ENCODE results near the gene KCNH1.
"Not testable (repeated sequence)": the region's sequence is repeated elsewhere in the genome, so short reads cannot be mapped to it uniquely, and the experiment has no call there.

KCNH1 gene

DNA sequence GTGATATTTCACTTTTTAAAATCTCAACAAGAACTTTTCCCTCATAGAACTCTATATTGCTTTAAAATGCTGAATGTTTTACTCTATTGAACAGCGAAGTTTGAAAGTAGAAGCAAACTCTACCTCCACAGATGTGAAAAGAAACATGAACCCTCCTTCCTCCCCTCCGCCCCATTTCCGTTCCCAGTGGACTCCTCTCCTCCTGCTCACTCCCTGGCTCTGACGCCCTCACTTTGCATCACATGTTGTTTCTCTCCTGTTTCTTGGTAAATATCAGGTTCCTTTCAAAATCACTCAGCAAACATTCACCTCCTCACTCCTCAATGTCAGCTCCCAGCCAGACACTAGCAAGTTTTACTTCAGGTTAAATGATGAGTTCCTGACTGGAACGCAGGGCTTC, 34.6 kb downstream of the KCNH1 start:
- no peak for DNase-seq

DNA sequence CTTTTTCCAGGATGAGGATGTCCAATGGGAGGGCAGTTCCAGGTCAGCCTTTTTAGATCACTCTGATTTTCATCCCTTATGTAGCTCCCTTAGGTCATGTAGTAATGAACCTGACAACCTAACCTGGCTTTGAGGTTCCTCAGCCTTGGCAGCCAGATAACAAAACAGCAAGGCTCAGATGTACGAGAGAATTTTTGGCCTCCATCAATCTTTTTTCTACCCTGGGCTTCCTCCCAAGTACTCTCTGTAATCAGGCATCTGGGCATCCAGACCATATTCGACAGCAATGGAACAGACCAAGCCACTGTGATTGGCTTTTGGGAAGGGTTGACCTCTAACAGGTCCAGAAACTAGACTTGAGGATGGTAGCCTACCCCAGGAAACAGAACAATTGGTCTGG, 38.6 kb downstream of the KCNH1 start:
- no peak for DNase-seq

DNA sequence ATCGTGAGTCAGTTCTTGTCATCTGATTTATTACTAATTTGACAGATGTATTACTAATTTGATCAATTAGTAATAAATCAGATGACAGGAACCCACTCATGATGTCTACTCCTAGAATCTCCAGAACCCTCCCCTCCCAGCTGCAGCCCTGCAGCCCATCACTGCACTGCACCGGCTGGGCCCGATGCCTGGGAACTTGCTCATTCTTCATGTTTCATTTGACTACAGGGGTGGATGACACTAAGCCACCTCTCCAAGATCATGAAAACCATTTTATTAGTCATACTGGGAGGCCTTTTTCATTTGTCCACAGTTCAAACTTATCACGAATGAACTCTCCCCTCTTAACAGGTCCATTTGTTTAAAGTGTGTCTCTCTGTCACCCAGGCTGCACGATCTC, 41.0 kb downstream of the KCNH1 start:
- no peak for DNase-seq

DNA sequence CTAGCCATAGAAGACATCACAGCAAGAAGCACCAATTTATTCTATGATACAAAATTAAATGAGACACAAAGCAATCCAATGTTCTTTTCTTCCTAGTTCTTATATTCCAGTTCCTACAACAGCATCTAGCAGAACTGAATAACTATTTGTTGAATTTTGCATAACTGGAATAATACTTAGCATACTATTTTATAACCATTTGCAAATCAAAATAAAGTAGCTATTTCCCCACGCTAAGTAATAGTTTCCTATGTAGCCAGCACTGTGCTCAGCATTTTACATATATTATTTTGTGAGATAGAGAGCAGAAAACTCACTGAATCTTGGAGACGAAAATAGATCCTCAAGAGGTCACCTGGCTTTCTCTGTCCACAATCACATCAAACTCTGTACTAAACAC, 42.1 kb downstream of the KCNH1 start:
- no peak for DNase-seq

DNA sequence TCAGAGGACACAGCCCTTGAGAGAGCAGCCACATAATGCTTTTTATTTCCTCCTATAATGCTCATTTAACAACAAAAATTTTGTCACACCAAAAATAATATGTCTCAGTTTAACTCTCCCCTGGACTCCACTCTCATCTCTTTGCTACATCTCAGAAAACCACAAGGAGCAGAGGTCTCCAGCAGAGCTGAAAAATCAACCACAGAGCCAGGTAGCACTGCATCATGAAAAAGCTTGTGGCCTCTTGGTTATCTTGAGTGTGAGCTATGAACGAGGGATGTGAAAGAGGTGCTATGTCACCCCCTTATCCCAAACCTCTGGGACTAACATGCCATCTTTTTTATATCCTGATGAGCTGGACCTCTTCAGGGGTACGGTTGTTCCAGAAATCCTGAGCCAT, 44.4 kb downstream of the KCNH1 start:
- no peak for DNase-seq

DNA sequence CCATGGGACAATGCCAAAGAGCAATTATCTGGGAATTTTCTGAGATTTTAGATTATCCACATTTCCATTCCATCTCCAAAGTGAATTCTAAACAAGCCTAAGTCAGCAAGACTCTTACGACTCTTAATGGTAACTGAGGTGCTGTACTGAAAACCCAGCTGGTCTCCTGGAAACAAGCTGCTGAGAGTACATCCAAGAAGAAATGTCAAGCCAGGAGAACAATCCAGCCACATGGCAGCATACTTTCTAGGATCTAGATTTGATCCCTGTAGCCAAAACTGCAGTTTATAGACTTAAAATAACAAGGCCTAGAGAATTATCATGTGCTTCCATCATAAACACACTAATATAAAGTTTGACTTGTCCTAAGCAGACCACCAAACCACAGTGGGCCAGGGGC, 45.8 kb downstream of the KCNH1 start:
- no peak for DNase-seq

DNA sequence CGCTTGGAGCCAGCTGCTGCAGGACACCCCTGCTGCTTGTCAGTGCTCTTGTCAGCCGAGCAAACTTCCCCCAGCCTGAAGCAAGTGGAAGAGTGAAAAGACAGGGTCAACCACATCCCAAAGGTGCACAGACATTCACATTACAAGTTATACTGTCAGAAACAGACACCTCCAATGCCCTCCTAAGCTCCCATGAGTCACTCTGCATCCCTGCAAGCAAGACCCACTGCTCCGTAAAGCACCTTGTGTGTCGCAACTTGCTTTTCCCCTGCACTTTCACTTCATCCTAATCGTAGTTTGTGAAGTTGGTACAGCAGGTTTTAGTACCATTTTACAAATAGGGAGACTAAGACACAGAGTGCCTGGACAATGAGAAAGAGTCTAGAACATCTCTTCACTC, 51.1 kb downstream of the KCNH1 start:
- DNase-seq: no peak

DNA sequence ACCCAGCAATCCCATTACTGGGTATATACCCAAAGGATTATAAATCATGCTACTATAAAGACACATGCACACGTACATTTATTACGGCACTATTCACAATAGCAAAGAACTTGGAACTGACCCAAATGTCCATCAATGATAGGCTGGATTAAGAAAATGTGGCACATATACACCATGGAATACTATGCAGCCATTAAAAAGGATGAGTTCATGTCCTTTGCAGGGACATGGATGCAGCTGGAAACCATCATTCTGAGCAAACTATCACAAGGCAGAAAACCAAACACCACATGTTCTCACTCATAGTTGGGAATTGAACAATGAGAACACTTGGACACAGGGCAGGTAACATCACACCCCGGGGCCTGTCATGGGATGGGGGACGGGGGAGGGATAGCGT, 52.5 kb downstream of the KCNH1 start:
- not testable (repeated sequence) for DNase-seq

DNA sequence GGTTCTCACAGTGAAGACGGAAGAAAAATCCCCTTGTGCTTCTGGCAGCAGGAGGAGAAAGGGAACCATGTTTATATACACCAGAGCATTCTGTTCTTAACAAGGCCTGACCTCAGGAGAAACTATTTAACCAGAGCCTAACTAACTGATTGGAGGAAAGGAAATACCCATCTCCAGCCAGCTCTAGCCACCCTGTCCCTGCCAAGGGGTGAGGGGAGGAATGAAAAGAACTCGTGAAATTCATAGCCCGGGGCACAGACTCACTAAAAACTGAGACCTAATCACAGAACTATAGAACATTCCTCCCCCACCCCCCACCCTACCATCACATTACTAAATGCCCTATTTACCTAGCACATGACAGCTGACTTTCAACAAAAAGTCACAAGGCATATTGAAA, 65.0 kb downstream of the KCNH1 start:
- no peak for DNase-seq

DNA sequence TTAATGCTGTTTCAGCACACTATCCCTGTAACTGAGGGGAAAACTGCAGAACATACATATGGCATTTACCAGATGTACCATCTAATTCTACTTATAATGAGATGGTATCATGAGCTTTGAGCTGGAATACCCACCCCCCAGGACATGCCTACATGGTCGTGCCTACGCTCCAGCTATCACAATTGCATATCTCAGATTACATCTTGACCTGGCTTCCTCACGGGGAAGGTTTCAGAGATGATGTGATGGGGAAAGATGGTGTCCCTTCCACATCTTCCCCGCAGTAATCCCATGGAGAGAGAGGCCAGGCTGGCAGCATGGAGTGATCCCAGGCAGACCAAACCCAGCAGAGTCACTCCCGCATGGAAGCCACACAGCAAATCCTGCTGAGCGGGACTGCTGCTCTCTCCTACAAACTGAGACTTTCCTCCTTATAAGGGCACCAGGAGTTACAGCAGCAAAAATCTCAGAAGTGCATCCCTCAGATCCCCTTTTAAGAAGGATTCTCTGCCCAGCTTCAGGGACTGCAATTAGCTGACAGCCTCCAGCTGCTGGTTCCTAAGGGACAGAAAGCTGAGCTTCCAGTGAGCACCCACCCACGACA, 67.1 kb downstream of the KCNH1 start:
- DNase-seq: no peak

DNA sequence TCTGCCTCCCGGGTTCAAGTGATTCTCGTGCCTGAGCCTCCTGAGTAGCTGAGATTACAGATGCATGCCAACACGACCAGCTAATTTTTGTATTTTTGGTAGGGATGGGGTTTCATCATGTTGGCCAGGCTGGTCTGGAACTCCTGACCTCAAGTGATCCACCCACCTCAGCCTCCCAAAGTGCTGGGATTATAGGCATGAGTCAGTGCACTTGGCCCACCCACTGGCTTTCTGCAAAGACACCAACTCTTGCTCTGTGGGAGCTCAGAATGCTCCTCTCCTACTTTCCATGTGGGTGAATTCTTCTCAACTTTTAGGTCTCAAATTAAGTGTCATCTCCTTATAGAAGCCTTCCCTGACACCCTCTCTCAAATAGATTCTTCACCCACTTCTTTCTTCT, 92.1 kb downstream of the KCNH1 start:
- DNase-seq: not testable (repeated sequence)

DNA sequence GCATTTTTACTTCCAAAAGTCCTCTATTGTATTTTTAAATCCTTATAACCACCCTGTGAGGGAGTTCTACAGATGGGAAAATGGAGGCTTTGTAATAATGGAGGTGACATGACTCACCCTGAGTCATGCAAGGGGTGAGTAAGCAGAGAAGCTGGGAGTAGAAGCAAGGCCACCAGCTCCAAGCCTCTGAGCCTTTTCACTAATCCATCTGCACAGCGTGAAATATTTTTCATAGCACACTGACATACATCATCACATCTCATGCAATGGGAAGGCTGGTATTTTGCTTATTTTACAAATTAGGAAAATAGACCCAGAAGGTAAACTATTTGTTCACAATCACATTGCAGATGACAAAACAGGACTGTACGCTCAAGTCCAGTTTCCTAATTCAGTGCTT, 96.9 kb downstream of the KCNH1 start:
- no peak for DNase-seq

DNA sequence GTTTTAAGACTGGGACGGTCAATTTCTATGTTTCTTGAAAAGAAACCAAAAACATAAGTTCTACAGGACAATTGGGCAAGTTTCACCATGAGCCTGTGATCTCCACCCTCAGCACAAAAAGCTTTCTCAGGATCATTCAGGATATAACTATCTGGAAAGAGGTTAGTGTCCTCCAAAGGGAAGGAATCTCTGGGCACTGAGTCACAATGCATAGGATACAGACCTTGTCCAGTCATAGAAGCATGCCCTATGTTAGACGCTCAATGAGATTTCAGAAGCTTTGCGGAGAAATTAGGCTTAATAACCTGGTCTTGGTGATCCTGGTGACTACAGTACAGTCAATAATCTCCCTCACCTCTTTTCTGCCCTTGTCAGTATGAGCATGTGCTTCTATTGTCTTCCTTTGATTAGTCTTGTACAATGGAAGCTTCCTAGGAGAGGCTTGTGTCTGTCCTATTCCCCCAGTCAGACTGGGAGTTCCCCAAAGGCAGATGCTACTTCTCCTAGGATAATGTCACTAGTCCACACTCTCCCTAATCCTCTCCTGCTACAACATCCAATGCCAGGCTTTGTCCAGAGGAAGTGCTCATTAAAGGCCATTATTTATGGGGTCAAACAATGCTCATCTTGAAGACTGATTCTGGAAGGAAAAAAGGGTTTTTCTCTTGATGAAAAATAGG, 97.4 kb downstream of the KCNH1 start:
- DNase-seq: no peak

DNA sequence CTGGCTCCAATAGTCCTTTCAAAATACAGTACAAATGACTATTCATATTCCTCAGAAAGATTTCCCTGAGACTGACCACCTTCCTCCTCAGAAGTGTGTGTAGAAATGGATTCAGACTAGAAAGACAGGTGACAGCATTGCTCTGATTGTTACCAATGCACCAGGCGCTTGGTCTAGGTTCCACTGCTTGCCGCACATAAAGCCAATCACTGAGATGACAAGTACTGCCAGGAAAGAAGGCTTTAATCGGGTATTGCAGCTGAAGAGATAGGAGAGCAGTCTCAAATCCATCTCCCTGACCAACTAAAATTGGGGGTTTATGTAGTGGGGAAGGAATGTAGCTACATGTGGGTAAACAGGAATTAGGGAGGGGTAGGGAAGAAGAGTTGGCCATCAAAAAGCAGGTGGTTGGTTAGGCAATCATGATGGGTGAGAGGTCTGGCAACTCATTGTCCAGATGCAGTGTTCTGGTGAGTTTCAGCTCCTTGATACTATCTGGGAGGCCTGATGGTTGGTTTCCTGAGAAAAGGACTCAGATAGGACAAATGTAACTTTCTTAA, 98.0 kb downstream of the KCNH1 start:
- no peak for DNase-seq

DNA sequence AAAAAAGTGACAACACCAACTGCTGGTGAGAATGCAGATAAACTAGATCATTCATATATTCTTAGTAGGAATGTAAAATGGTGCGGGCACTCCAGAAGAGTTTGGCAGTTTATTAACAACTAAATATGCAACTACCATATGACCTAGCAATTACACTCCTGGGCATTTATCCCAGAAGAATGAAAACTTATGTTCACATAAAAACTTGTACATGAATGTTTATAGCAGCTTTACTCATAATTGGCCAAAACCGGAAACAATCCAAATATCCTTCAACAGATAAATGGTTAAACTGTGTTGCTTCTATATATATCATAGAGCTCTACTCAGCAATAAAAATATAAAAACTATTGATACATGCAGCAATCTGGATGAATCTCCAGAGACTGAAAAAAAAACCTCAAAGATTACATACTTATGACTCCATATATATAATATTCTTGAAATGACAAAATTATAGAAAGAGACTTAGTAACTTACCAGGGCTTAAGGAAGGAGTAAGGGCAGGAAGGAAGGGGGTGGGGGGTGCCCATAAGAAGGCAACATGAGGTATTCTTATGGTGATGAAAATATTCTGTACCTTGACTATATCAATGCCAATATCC, 99.9 kb downstream of the KCNH1 start:
- no peak for DNase-seq

DNA sequence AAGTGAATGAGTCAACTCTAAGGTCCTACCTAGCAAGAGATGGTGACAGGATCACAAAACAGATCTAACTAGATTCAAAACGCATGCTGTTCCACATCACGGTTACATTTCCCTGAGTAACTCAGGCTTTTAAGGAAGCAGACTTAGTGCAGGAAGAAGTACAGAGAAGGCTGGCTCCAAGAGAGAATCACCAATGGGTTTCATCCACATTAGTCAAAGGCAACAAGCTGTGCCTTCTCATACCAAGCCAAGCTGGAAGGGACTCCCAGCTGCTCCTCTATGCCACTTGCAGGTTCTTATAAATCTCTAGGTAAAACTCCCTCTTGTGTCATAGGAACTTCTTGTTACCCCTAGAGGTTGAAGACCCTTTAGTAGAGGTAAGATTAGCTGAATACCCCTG, 109.0 kb downstream of the KCNH1 start:
- DNase-seq: no peak

DNA sequence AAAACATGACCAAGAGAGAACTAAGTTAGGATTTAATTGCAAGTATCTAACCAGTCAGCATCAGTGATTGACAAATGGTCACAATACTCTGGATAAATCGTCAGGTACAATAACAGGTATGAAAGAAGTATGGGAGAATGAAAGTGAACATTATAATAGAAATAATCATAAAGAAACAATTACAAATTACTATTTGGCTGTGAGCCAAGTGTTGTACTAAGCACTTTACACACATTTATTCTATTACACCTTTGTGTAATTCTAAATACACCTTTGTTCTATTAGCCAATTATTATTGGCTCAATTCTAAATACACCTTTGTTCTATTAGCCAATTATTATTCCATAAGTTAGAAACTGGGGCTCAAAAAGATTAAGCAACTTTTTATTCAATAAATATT, 114.7 kb downstream of the KCNH1 start:
- DNase-seq: no peak

DNA sequence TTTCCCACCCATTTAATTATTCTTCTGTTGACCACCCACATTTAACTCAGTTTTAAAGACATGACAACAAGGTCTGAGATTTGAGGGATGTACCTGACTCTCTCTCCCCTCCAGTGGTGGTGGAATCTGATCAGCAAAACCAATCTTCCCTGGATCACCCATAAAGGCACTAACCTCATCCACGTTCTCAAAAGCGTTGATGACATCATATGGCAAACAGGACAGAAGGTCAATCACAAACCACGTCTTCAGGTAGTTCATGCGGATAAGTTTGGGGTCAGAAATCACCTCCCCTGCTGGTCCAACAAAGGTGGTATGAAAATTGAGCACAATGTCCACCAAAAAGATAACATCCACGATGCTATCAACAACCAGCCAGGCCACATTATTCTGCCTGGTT, 115.3 kb downstream of the KCNH1 start:
- no peak for DNase-seq

DNA sequence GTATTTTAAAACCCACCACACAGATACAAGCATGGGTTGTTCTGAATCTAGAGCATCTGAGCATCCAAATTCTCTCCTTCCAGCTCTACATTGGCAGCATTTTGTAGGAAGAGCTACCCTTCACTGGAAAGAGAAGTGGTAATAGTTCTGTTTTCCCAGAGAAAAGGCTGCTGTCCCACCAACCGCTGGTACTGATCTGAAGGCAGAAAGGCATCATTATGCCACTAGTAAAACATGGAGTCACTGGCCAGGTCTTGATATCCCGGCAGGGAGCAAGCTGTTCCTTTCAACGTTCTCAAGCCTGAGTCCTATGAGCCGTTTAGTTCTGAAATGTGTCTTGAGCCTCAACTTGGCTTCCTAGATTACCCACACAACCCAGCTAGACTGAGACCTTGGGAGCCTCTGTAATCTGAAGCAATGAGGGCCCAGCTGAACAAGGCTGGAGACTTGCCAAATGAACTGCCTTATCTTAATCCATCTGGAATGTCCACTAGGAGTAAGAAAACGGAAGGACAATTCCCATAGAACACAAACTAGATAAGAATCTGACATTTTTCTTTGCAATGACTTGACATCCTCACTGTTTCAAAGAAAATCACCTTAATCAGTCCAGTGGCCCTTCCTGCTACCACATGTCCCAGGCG, 116.8 kb downstream of the KCNH1 start:
- no peak for DNase-seq

DNA sequence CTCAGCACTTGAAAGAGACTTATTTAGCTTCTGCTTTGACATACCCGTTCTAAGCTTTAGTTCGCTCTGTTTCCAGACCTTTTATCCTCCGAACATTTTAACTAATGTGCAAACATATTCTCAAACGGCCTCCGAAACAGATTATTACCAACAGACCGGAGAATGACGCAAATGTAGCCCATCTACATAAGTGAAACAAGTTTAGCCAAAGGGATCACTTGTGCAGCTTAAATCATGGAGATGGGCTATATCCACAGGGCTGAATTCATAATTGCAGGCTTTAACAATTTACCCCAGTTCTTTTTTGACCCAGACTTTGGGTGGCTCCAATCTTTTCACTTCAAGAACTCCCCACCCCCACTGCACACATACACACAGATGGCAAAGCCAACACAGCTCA, 119.7 kb downstream of the KCNH1 start:
- DNase-seq: no peak

DNA sequence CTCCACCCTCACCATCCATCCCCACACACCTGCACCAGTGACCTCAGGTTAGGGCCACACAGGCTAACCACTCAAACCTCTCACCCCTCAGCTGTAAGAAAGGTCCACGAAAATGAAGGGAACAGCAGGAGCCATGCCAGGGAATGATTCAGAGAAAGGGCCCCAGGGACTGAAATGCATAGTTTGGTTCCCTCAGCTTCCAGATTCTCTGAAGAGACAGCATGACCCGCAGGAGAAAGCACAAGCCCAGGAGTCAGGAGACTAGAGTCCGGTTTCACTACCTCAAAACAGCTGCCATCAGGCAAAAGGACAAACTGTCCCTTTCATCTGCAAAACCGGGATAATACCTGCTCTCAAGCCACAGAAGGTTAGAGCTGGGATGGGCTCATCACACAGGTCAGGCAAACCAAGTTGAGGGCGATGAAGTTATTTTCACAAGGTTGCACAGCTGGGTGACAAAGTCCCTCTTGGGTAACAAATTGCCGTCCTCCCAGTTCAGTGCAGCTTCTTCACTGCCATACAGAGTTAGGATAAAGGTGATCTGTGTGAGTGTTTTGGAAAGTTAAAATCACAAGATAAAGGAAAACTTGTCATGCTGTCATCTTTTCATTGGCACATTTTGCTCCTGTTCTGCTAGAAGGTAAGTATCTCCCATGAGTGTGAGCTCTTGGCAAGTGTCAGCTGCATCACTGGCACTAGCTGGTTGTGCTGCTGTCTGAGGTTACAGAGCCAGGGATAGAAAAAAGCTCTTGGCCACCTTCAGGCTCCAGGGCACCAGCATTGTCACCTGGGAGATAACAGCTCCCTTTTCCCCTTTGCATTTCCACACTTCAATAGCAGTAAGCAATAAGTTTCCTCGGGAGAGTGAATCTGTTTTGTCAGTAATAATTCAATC, 120.4 kb downstream of the KCNH1 start:
- DNase-seq: no peak

DNA sequence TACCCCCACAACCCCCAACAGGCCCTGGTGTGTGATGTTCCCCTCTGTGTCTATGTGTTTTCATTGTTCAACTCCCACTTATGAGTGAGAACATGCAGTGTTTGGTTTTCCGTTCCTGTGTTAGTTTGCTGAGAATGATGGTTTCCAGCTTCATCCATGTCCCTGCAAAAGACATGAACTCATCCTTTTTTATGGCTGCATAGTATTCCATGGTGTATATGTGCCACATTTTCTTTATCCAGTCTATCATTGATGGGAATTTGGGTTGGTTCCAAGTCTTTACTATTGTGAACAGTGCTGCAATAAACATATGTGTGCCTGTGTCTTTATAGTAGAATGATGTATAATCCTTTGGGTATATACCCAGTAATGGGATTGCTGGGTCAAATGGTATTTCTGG, 122.8 kb downstream of the KCNH1 start:
- DNase-seq: not testable (repeated sequence)

DNA sequence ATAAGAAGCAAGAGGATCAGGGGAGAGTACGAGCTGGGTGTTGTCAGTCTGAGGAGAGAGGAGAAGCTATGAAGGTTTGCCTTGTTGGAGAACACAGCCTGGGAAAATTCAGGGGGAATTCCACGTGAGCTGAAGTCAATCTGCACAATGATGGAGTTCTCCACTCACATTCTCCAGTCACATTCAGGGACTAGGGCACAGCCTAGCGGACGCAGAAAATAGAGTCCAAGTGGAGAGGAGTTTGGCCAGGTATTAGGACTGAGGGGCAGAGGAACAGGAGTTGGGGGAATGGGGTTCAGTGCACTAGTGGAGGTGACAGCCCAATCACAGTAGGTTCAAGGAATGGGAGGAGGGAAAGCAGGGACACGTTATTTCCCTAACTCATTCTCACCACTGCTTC, 124.0 kb downstream of the KCNH1 start:
- no peak for DNase-seq

Data from hematopoietic multipotent progenitor cell treated with erythropoietin and hydrocortisone succinate and interleukin-3 and kit ligand, for 8 days (in vitro differentiated cells).